ENCODE results near the gene DPAGT1.

DNA sequence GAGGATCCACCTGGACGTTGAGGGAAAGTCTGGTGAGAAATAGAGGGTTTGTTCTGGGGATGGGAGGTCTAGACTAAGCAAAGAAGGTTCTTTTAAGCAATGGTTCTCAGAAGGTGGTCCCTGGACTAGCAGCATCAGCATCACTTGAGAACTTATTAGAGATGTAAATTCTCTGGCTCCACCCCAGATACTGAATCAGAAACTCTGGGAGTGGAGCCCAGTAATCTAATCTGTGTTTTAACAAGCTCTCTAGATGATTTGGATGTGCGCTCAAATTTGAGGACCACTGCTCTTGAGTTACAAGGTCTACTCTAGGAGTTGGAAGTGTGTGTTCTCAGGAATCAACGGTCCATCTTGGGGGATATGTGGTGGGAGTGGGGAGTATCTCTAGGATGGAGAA lies 43.9 kb upstream of the DPAGT1 start:
- TF ChIP-seq, protein P1, sequence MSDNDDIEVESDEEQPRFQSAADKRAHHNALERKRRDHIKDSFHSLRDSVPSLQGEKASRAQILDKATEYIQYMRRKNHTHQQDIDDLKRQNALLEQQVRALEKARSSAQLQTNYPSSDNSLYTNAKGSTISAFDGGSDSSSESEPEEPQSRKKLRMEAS (IDR thresholded peaks at IDR 0.05): no peak
- TF ChIP-seq, protein P2, sequence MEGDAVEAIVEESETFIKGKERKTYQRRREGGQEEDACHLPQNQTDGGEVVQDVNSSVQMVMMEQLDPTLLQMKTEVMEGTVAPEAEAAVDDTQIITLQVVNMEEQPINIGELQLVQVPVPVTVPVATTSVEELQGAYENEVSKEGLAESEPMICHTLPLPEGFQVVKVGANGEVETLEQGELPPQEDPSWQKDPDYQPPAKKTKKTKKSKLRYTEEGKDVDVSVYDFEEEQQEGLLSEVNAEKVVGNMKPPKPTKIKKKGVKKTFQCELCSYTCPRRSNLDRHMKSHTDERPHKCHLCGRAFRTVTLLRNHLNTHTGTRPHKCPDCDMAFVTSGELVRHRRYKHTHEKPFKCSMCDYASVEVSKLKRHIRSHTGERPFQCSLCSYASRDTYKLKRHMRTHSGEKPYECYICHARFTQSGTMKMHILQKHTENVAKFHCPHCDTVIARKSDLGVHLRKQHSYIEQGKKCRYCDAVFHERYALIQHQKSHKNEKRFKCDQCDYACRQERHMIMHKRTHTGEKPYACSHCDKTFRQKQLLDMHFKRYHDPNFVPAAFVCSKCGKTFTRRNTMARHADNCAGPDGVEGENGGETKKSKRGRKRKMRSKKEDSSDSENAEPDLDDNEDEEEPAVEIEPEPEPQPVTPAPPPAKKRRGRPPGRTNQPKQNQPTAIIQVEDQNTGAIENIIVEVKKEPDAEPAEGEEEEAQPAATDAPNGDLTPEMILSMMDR (IDR thresholded peaks at IDR 0.05; ENCODE audit: control extremely low read depth in 1 of 3, insufficient read depth in 1 of 3, low read depth in 1 of 3, low read length in 3 of 3): no peak
- TF ChIP-seq MAFK (IDR thresholded peaks at IDR 0.05; ENCODE audit: low read depth, low read length): no peak
- no peak for TF ChIP-seq POLR2AphosphoS5 (IDR thresholded peaks at IDR 0.05; ENCODE audit: low read depth, low read length)
- TF ChIP-seq GTF2F1 (IDR thresholded peaks at IDR 0.05; ENCODE audit: borderline replicate concordance, low read depth, low read length): no peak
- TF ChIP-seq POLR2A (IDR thresholded peaks at IDR 0.05; ENCODE audit: control extremely low read depth in 1 of 2, low read depth in 2 of 2, low read length in 2 of 2): no peak
- no peak for TF ChIP-seq SP2 (IDR thresholded peaks at IDR 0.05; ENCODE audit: low read length)
